Effector memory CD8-positive, alpha-beta T cell (primary cell): ENCODE results near the gene OR2C1.

ENCODE experiments used
- ATAC-seq: fragments of 150-1000 bp; cut with Tn5 transposase; replicated peaks from 2 replicates; pipeline ENCODE4 v1.10.0; 2021; ENCODE audit warnings: mild to moderate bottlenecking, moderate library complexity
- DNase-seq, 3 experiments: peaks; one replicate each; pipeline ENCODE4 v3.0.0; 2021
- H3K27ac Mint-ChIP-seq, 2 donors: one replicate each; pipeline ENCODE4 v1.8.0; 2022; ENCODE audit warnings: mild to moderate bottlenecking in 2 of 2, mixed read lengths in 2 of 2, moderate library complexity in 2 of 2
- H3K27me3 Mint-ChIP-seq, 2 donors: one replicate each; pipeline ENCODE4 v1.8.0; 2022; ENCODE audit warnings: mixed read lengths in 2 of 2
- H3K36me3 Mint-ChIP-seq: one replicate; pipeline ENCODE4 v1.8.0; 2022; ENCODE audit warnings: mild to moderate bottlenecking, moderate library complexity, mixed read lengths; ENCODE audit not compliant: insufficient read depth
- H3K4me1 Mint-ChIP-seq, 2 donors: one replicate each; pipeline ENCODE4 v1.8.0; 2022; ENCODE audit warnings: low read depth in 2 of 2, mixed read lengths in 2 of 2
- H3K4me3 Mint-ChIP-seq, 2 donors: one replicate each; pipeline ENCODE4 v1.8.0; 2022; ENCODE audit warnings: mild to moderate bottlenecking in 2 of 2, mixed read lengths in 2 of 2, moderate library complexity in 2 of 2
- H3K9me3 Mint-ChIP-seq, 2 donors: one replicate each; pipeline ENCODE4 v1.8.0; 2022; ENCODE audit warnings: mixed read lengths in 2 of 2

The OR2C1 gene

GRCh38 chr16:3362931-3363330, 7.2 kb downstream of the OR2C1 start:
- H3K4me1 Mint-ChIP-seq: no peaks in the 10 kb centered on the region
- no peak for DNase-seq
- peaks cover 24 to 34% of the 10 kb centered on the region in 2 donors for H3K27me3 Mint-ChIP-seq
- H3K4me3 Mint-ChIP-seq: no peak overlapping the region
- peaks cover 2 to 11% of the 10 kb centered on the region in 2 donors for H3K9me3 Mint-ChIP-seq
- no peak for ATAC-seq
- H3K36me3 Mint-ChIP-seq: peaks cover 9% of the 10 kb centered on the region
- H3K27ac Mint-ChIP-seq: no peak overlapping the region

- Mint-ChIP-seq H3K27ac (no peak overlapping the region), H3K4me1 (no peaks in the 10 kb centered on the region), H3K9me3 (peaks cover 2 to 11% of the 10 kb centered on the region in 2 donors), H3K36me3 (peaks cover 9% of the 10 kb centered on the region), H3K27me3 (peaks cover 24 to 32% of the 10 kb centered on the region in 2 donors), H3K4me3 (peak overlapping the region in 1 of 2 donors; percentile 27)
- DNase-seq (no peak), ATAC-seq (no peak)
Observed at GRCh38 chr16:3363793-3364192, 8.1 kb downstream of the OR2C1 start.

- H3K27me3 Mint-ChIP-seq: peaks cover 18 to 22% of the 10 kb centered on the region in 2 donors
- H3K36me3 Mint-ChIP-seq: peaks cover 9% of the 10 kb centered on the region
- H3K27ac Mint-ChIP-seq: peak overlapping the region; percentile 58 to 63
Observed at GRCh38 chr16:3364774-3365427, 9.2 kb downstream of the OR2C1 start.

GRCh38 chr16:3369073-3369472, 13.4 kb downstream of the OR2C1 start:
- H3K4me1 Mint-ChIP-seq: no peaks in the 10 kb centered on the region
- no peaks in the 10 kb centered on the region for H3K27me3 Mint-ChIP-seq
- peaks cover 9% of the 10 kb centered on the region for H3K36me3 Mint-ChIP-seq
- peaks cover 1 to 6% of the 10 kb centered on the region in 2 donors for H3K9me3 Mint-ChIP-seq
- no peak for DNase-seq
- H3K4me3 Mint-ChIP-seq: no peak overlapping the region
- no peak overlapping the region for H3K27ac Mint-ChIP-seq
- no peak for ATAC-seq

More at GRCh38 chr16:3364774-3365427, 9.2 kb downstream of the OR2C1 start:
- DNase-seq (peak; percentile 63 to 75 (median 65)), ATAC-seq (peak; percentile 94)
- H3K4me1 Mint-ChIP-seq: no peaks in the 10 kb centered on the region
- peak overlapping the region; percentile 70 to 72 for H3K4me3 Mint-ChIP-seq
- H3K9me3 Mint-ChIP-seq: peaks cover 2 to 9% of the 10 kb centered on the region in 2 donors

- ATAC-seq: no peak
- Mint-ChIP-seq H3K27me3 (no peaks in the 10 kb centered on the region), H3K27ac (no peak overlapping the region), H3K4me3 (no peak overlapping the region), H3K4me1 (no peaks in the 10 kb centered on the region), H3K36me3 (no peaks in the 10 kb centered on the region), H3K9me3 (peaks cover 18 to 37% of the 10 kb centered on the region in 2 donors)
- no peak for DNase-seq
Observed at GRCh38 chr16:3375680-3376079, 20.0 kb downstream of the OR2C1 start.

GRCh38 chr16:3377917-3378316, 22.2 kb downstream of the OR2C1 start:
- no peaks in the 10 kb centered on the region for H3K36me3 Mint-ChIP-seq

GRCh38 chr16:3383045-3383448, 27.4 kb downstream of the OR2C1 start:
- Mint-ChIP-seq H3K27ac (no peak overlapping the region), H3K36me3 (peaks cover 26% of the 10 kb centered on the region), H3K4me1 (peaks cover under 1 to 1% of the 10 kb centered on the region in 2 donors), H3K27me3 (no peaks in the 10 kb centered on the region), H3K9me3 (peaks cover 20 to 33% of the 10 kb centered on the region in 2 donors), H3K4me3 (no peak overlapping the region)
- ATAC-seq (no peak), DNase-seq (no peak)

More at GRCh38 chr16:3377917-3378316, 22.2 kb downstream of the OR2C1 start:
- H3K4me3 Mint-ChIP-seq: no peak overlapping the region
- H3K27ac Mint-ChIP-seq: no peak overlapping the region
- DNase-seq (no peak), ATAC-seq (no peak)
- H3K27me3 Mint-ChIP-seq: no peaks in the 10 kb centered on the region
- no peaks in the 10 kb centered on the region for H3K4me1 Mint-ChIP-seq
- H3K9me3 Mint-ChIP-seq: peaks cover 22 to 46% of the 10 kb centered on the region in 2 donors

- peaks cover 4 to 19% of the 10 kb centered on the region in 2 donors for H3K4me1 Mint-ChIP-seq
- H3K27ac Mint-ChIP-seq: no peak overlapping the region
- no peaks in the 10 kb centered on the region for H3K27me3 Mint-ChIP-seq
- peaks cover 42% of the 10 kb centered on the region for H3K36me3 Mint-ChIP-seq
- no peak for ATAC-seq
- H3K4me3 Mint-ChIP-seq: no peak overlapping the region
- no peak for DNase-seq
- H3K9me3 Mint-ChIP-seq: peaks cover 14 to 30% of the 10 kb centered on the region in 2 donors
Observed at GRCh38 chr16:3388325-3388724, 32.6 kb downstream of the OR2C1 start.

- H3K9me3 Mint-ChIP-seq: peaks cover 11 to 35% of the 10 kb centered on the region in 2 donors
- H3K4me3 Mint-ChIP-seq: no peak overlapping the region
- no peaks in the 10 kb centered on the region for H3K27me3 Mint-ChIP-seq
- ATAC-seq: no peak
- no peak for DNase-seq
- no peak overlapping the region for H3K27ac Mint-ChIP-seq
- H3K4me1 Mint-ChIP-seq: peaks cover 10 to 26% of the 10 kb centered on the region in 2 donors
- peaks cover 39% of the 10 kb centered on the region for H3K36me3 Mint-ChIP-seq
Observed at GRCh38 chr16:3389663-3390338, 34.1 kb downstream of the OR2C1 start.

- Mint-ChIP-seq H3K9me3 (no peaks in the 10 kb centered on the region), H3K27me3 (no peaks in the 10 kb centered on the region), H3K27ac (peak overlapping the region; percentile 82 to 87), H3K4me1 (peaks cover 35 to 48% of the 10 kb centered on the region in 2 donors), H3K4me3 (peak overlapping the region; percentile 89 to 91), H3K36me3 (peaks cover 12% of the 10 kb centered on the region)
- DNase-seq (no peak), ATAC-seq (no peak)
Observed at GRCh38 chr16:3400446-3400778, 44.7 kb downstream of the OR2C1 start.

GRCh38 chr16:3400779-3401688, 45.3 kb downstream of the OR2C1 start, which contains the start of the genes ZNF174 and ZSCAN32:
Gene ZNF174 (plus strand): TSS chr16:3401215. CDS start chr16:3402005, 790 bp downstream.
Gene ZSCAN32 (minus strand): TSS chr16:3401004. CDS start chr16:3397557, 3,447 bp downstream.
- Mint-ChIP-seq H3K27ac (peak within 1 kb of the TSS; percentile 82 to 87), H3K36me3 (peaks cover 16% of the 10 kb centered on the region), H3K4me3 (peak within 1 kb of the TSS; percentile 89 to 91), H3K4me1 (peaks cover 31 to 45% of the 10 kb centered on the region in 2 donors), H3K9me3 (peaks cover 0 to 1% of the 10 kb centered on the region in 2 donors), H3K27me3 (no peaks in the 10 kb centered on the region)
- DNase-seq: peak; percentile 98 to 99 (median 98)
- peak; percentile 96 for ATAC-seq

- no peak for ATAC-seq
- Mint-ChIP-seq H3K4me1 (peaks cover 24 to 38% of the 10 kb centered on the region in 2 donors), H3K4me3 (peak overlapping the region; percentile 89 to 91), H3K27ac (peak overlapping the region; percentile 82 to 87), H3K36me3 (peaks cover 22% of the 10 kb centered on the region), H3K9me3 (peaks cover 0 to 4% of the 10 kb centered on the region in 2 donors), H3K27me3 (no peaks in the 10 kb centered on the region)
- DNase-seq: peak in 1 of 3 experiments; percentile 1
Observed at GRCh38 chr16:3401719-3402397, 46.2 kb downstream of the OR2C1 start.
